WTC11 (cell line): ENCODE results near the gene NT5DC4. TPM values are rescaled to one million over a fixed set of nuclear protein-coding genes. Genes with fewer than 3 reads are reported as not detected.

Source experiments
- ATAC-seq: fragments of 200-7000 bp; cut with Tn5 transposase; 2 replicates; pipeline ENCODE4 v1.10.0; 2021; ENCODE audit warnings: mild to moderate bottlenecking, moderate library complexity
- CTCF ChIA-PET: fragments of 300-600 bp; sonication (Branson Sonifier 250); formaldehyde crosslinking; loops from one replicate; lab custom pipeline; 2021; ENCODE audit warnings: antibody characterized with exemption; lab: Charles Lee
- POLR2A ChIA-PET: fragments of 350-600 bp; sonication (Branson Sonifier 250); formaldehyde crosslinking; loops from one replicate; lab custom pipeline; 2021; ENCODE audit warnings: antibody characterized with exemption; lab: Charles Lee
- DNase-seq: peaks from one replicate; pipeline ENCODE4 v3.0.0; 2021; ENCODE audit warnings: low spot score
- H3K27ac Mint-ChIP-seq: 2 replicates; pipeline ENCODE4 v1.8.0; 2021; ENCODE audit warnings: mixed read lengths
- H3K27me3 Mint-ChIP-seq: 2 replicates; pipeline ENCODE4 v1.8.0; 2021; ENCODE audit warnings: low read depth, mild to moderate bottlenecking, moderate library complexity, mixed read lengths
- H3K36me3 Mint-ChIP-seq: 2 replicates; pipeline ENCODE4 v1.8.0; 2021; ENCODE audit warnings: mixed read lengths
- H3K4me1 Mint-ChIP-seq: 2 replicates; pipeline ENCODE4 v1.8.0; 2022; ENCODE audit warnings: mixed read lengths
- H3K4me3 Mint-ChIP-seq: 2 replicates; pipeline ENCODE4 v1.8.0; 2021; ENCODE audit warnings: mild to moderate bottlenecking, moderate library complexity, mixed read lengths
- H3K9me3 Mint-ChIP-seq: 2 replicates; pipeline ENCODE4 v1.8.0; 2021; ENCODE audit warnings: mixed read lengths
- CTCF ChIP-seq: fragments of 200-600 bp; IDR thresholded peaks from 2 replicates; pipeline ENCODE4 v1.8.0; 2022; ENCODE audit warnings: antibody characterized with exemption
- E2F1 ChIP-seq: sonication (generic); formaldehyde crosslinking; IDR thresholded peaks from 2 replicates; pipeline ENCODE4 v1.8.0; 2022; ENCODE audit warnings: mild to moderate bottlenecking, missing genetic modification reagents
- FOXK1 ChIP-seq: sonication (generic); formaldehyde crosslinking; IDR thresholded peaks from 2 replicates; pipeline ENCODE4 v1.8.0; 2022; ENCODE audit warnings: mild to moderate bottlenecking, moderate library complexity, missing genetic modification reagents
- MAX ChIP-seq: sonication (generic); formaldehyde crosslinking; IDR thresholded peaks from 2 replicates; pipeline ENCODE4 v1.8.0; 2022; ENCODE audit warnings: mild to moderate bottlenecking, missing genetic modification reagents
- MLX ChIP-seq: sonication (generic); formaldehyde crosslinking; IDR thresholded peaks from 2 replicates; pipeline ENCODE4 v1.8.1; 2023; ENCODE audit warnings: mild to moderate bottlenecking, missing genetic modification reagents, moderate library complexity
- MYBL2 ChIP-seq: sonication (generic); formaldehyde crosslinking; IDR thresholded peaks from 2 replicates; pipeline ENCODE4 v1.8.1; 2023; ENCODE audit warnings: mild to moderate bottlenecking, moderate library complexity, missing genetic modification reagents
- NFE2L1 ChIP-seq: sonication (generic); formaldehyde crosslinking; IDR thresholded peaks from 2 replicates; pipeline ENCODE4 v1.8.1; 2023; ENCODE audit warnings: missing genetic modification reagents
- NR1H2 ChIP-seq: sonication (generic); formaldehyde crosslinking; IDR thresholded peaks from 2 replicates; pipeline ENCODE4 v1.9.0; 2021; ENCODE audit warnings: mild to moderate bottlenecking, moderate library complexity, missing genetic modification reagents
- NR2C2 ChIP-seq: sonication (generic); formaldehyde crosslinking; IDR thresholded peaks from 2 replicates; pipeline ENCODE4 v1.8.0; 2022; ENCODE audit warnings: mild to moderate bottlenecking, missing genetic modification reagents
- PRRX2 ChIP-seq: fragments of 250-450 bp; sonication (Bioruptor Pico); IDR thresholded peaks from 2 replicates; pipeline ENCODE4 v1.8.0; 2021; ENCODE audit warnings: mild to moderate bottlenecking
- SMAD4 ChIP-seq: sonication (generic); formaldehyde crosslinking; IDR thresholded peaks from 2 replicates; pipeline ENCODE4 v1.8.0; 2022; ENCODE audit warnings: mild to moderate bottlenecking, missing genetic modification reagents
- SOX15 ChIP-seq: fragments of 250-450 bp; sonication (Bioruptor Pico); IDR thresholded peaks from 2 replicates; pipeline ENCODE4 v1.9.0; 2021; ENCODE audit warnings: mild to moderate bottlenecking
- TEAD1 ChIP-seq: sonication (generic); formaldehyde crosslinking; IDR thresholded peaks from 2 replicates; pipeline ENCODE4 v1.8.0; 2022; ENCODE audit warnings: mild to moderate bottlenecking, missing genetic modification reagents
- ZNF219 ChIP-seq: sonication (generic); formaldehyde crosslinking; IDR thresholded peaks from 2 replicates; pipeline ENCODE4 v1.8.0; 2023; ENCODE audit warnings: missing genetic modification reagents, mild to moderate bottlenecking, borderline replicate concordance
- ZNF317 ChIP-seq: sonication (generic); formaldehyde crosslinking; IDR thresholded peaks from 2 replicates; pipeline ENCODE4 v1.8.1; 2023; ENCODE audit warnings: low read depth, mild to moderate bottlenecking, moderate library complexity, missing genetic modification reagents, borderline replicate concordance
- ZNF416 ChIP-seq: fragments of 250-450 bp; sonication (Bioruptor Pico); IDR thresholded peaks from 2 replicates; pipeline ENCODE4 v1.9.0; 2021; ENCODE audit warnings: mild to moderate bottlenecking, inconsistent platforms
- ZNF512 ChIP-seq: sonication (generic); formaldehyde crosslinking; IDR thresholded peaks from 2 replicates; pipeline ENCODE4 v1.8.1; 2022; ENCODE audit warnings: missing genetic modification reagents, borderline replicate concordance
- ZNF532 ChIP-seq: fragments of 250-450 bp; sonication (Bioruptor Pico); IDR thresholded peaks from 2 replicates; pipeline ENCODE4 v1.9.0; 2021; ENCODE audit warnings: mild to moderate bottlenecking, borderline replicate concordance
- total RNA-seq: library from RNA; stranded (reverse); gene quantifications from 3 replicates; pipeline ENCODE4 v1.2.3, GENCODE V29; 2021

Gene NT5DC4
- total RNA-seq, 1 experiment from 2014 or later, result not detected

GRCh38 chr2:112673008-112673407, 47.8 kb upstream of the NT5DC4 start (continued):
- TF ChIP-seq ZNF512 (CRISPR knock-in tag) (no peak), NFE2L1 (CRISPR knock-in tag) (no peak), ZNF416 (CRISPR knock-in tag) (no peak), E2F1 (no peak), MYBL2 (CRISPR knock-in tag) (no peak), PRRX2 (CRISPR knock-in tag) (no peak), MAX (CRISPR knock-in tag) (no peak), SMAD4 (CRISPR knock-in tag) (no peak), ZNF219 (no peak), NR2C2 (no peak), NR1H2 (CRISPR knock-in tag) (no peak), ZNF317 (no peak), SOX15 (no peak)
- TF ChIP-seq, all 79 proteins: peak for 0

- POLR2A ChIA-PET, result no interaction called here
- Mint-ChIP-seq H3K27ac (no peak overlapping the region), H3K4me3 (no peak overlapping the region)
- TF ChIP-seq TEAD1 (CRISPR knock-in tag) (no peak), CTCF (no peak), MLX (CRISPR knock-in tag) (no peak), E2F1 (no peak), ZNF532 (CRISPR knock-in tag) (no peak), FOXK1 (no peak)
- TF ChIP-seq, all 79 proteins: peak for 0
- Mint-ChIP-seq H3K36me3 (no peaks in the 10 kb centered on the region), H3K27me3 (peaks cover 18% of the 10 kb centered on the region), H3K9me3 (no peaks in the 10 kb centered on the region), H3K4me1 (peaks cover 7% of the 10 kb centered on the region)
- ATAC-seq, result no peak
- DNase-seq, result no peak
- CTCF ChIA-PET, result interaction anchor here (1.1 kb wide), 1 partner anchor 8 kb away, joined by 3 read pairs; no protein-coding TSS in a partner anchor
These were observed 46.6 kb upstream of the NT5DC4 start for GRCh38 chr2:112674229-112674628.
